Astrocyte of the spinal cord (primary cell): Measurements from ENCODE around the gene MYBPHL.

Experiments used
- DNase-seq: peaks from one replicate; pipeline ENCODE4 v3.0.0; 2011; ENCODE audit warnings: low read depth, low spot score
- H3K4me3 ChIP-seq: 2 replicates; pipeline ENCODE4 v1.5.1; 2011; ENCODE audit warnings: low read depth, mild to moderate bottlenecking, low read length, moderate library complexity
- CTCF ChIP-seq: IDR thresholded peaks from 2 replicates; pipeline ENCODE4 v1.5.1; 2012; ENCODE audit warnings: low read depth, mild to moderate bottlenecking, low read length, inconsistent platforms
- in situ Hi-C: cut with HindIII; loops from 2 replicates; pipeline ENCODE4 v1.10.0; 2017; ENCODE audit warnings: low sequenced_read_pairs

MYBPHL gene

GRCh38 chr1:109341944-109342930 is 35.4 kb upstream of the MYBPHL start:
- no peak overlapping the region for H3K4me3 ChIP-seq
- no peak for TF ChIP-seq CTCF
- in situ Hi-C loops: no loop called here
- no peak for DNase-seq

- H3K4me3 ChIP-seq: no peak overlapping the region
- in situ Hi-C loops: no loop called here
- no peak for TF ChIP-seq CTCF
- DNase-seq: no peak
Measured at GRCh38 chr1:109338608-109339007, 31.8 kb upstream of the MYBPHL start.

- no peak for DNase-seq
- no peak for TF ChIP-seq CTCF
- H3K4me3 ChIP-seq: no peak overlapping the region
- in situ Hi-C loops: no loop called here
Measured at GRCh38 chr1:109338091-109338490, 31.3 kb upstream of the MYBPHL start.

GRCh38 chr1:109335091-109335490 is 28.3 kb upstream of the MYBPHL start:
- H3K4me3 ChIP-seq: no peak overlapping the region
- no peak for TF ChIP-seq CTCF
- in situ Hi-C loops: no loop called here
- DNase-seq: no peak

- TF ChIP-seq CTCF: no peak
- H3K4me3 ChIP-seq: no peak overlapping the region
- in situ Hi-C loops: no loop called here
- no peak for DNase-seq
Measured at GRCh38 chr1:109331113-109331512, 24.3 kb upstream of the MYBPHL start.

- DNase-seq: no peak
- no peak for TF ChIP-seq CTCF
- in situ Hi-C loops: no loop called here
- H3K4me3 ChIP-seq: no peak overlapping the region
Measured at GRCh38 chr1:109327285-109327684, 20.5 kb upstream of the MYBPHL start.
